ENCODE measurements around the gene CSNK1G3. TPM values are rescaled to one million over a fixed set of nuclear protein-coding genes. Genes with fewer than 3 reads are reported as not detected.

Gene CSNK1G3
- total RNA-seq, 1 experiment from 2014 or later, result 21.6 TPM

DNA sequence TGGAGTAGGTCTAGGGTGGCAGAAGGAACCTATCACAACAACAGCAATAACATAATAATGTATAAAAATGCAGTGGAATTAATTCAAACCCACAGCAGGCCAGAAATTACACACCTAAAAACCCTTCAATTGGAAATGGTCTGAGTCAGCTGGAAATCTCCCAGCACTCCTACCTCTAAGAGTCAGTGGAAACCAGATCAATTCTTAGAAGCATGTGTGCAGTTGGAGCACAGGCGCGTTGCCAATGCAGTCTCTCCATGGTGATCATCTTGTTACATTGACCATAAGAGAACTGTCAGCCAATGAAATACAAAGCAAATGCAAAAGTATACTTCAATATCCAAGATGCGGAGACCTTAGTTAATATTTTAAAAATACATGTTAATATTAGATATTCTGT, 15.1 kb upstream of the CSNK1G3 start:
- H3K9me2 ChIP-seq (replicated peaks; ENCODE audit: low read length), result no peaks in the 10 kb centered on the region
- intact Hi-C loops (cut with micrococcal nuclease), result no loop called here
- H3K4me2 ChIP-seq (ENCODE audit: low read length), result no peak overlapping the region
- no peak overlapping the region for H3K4me3 ChIP-seq (ENCODE audit: low read length)
- no peaks in the 10 kb centered on the region for H3K4me1 ChIP-seq (ENCODE audit: insufficient read depth, low read length)
- no peaks in the 10 kb centered on the region for H4K20me1 ChIP-seq (ENCODE audit: low read length)
- no peaks in the 10 kb centered on the region for H3K9me3 ChIP-seq (ENCODE audit: low read length)
- POLR2A ChIA-PET (ENCODE audit: unreplicated experiment), result no interaction called here
- H3K79me2 ChIP-seq (ENCODE audit: low read length), result no peaks in the 10 kb centered on the region
- TF ChIP-seq EZH2phosphoT487 (IDR thresholded peaks at IDR 0.05; ENCODE audit: borderline replicate concordance, low read length) (no peak), EZH2 (IDR thresholded peaks at IDR 0.05; ENCODE audit: low read length, unreplicated experiment) (no peak)
- TF ChIP-seq, protein P1, sequence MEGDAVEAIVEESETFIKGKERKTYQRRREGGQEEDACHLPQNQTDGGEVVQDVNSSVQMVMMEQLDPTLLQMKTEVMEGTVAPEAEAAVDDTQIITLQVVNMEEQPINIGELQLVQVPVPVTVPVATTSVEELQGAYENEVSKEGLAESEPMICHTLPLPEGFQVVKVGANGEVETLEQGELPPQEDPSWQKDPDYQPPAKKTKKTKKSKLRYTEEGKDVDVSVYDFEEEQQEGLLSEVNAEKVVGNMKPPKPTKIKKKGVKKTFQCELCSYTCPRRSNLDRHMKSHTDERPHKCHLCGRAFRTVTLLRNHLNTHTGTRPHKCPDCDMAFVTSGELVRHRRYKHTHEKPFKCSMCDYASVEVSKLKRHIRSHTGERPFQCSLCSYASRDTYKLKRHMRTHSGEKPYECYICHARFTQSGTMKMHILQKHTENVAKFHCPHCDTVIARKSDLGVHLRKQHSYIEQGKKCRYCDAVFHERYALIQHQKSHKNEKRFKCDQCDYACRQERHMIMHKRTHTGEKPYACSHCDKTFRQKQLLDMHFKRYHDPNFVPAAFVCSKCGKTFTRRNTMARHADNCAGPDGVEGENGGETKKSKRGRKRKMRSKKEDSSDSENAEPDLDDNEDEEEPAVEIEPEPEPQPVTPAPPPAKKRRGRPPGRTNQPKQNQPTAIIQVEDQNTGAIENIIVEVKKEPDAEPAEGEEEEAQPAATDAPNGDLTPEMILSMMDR (conservative IDR thresholded peaks at IDR 0.05; ENCODE audit: low read depth, low read length), result no peak
- BruUV-seq (replicated peaks), result no TSS peak
- CTCF ChIA-PET, result no interaction called here
- H2AFZ ChIP-seq (ENCODE audit: low read length), result no peak overlapping the region
- H3K27me3 ChIP-seq (ENCODE audit: low read length), result no peaks in the 10 kb centered on the region
- ATAC-seq (no peak), DNase-seq (no peak)
- no peaks in the 10 kb centered on the region for H3K36me3 ChIP-seq (ENCODE audit: low read depth, low read length)
- H3K9ac ChIP-seq (ENCODE audit: low read length), result no peak overlapping the region
- no peaks in the 10 kb centered on the region for H3F3A ChIP-seq (ENCODE audit: low read length, unreplicated experiment)
- H3K27ac ChIP-seq (ENCODE audit: low read length), result no peak overlapping the region

DNA sequence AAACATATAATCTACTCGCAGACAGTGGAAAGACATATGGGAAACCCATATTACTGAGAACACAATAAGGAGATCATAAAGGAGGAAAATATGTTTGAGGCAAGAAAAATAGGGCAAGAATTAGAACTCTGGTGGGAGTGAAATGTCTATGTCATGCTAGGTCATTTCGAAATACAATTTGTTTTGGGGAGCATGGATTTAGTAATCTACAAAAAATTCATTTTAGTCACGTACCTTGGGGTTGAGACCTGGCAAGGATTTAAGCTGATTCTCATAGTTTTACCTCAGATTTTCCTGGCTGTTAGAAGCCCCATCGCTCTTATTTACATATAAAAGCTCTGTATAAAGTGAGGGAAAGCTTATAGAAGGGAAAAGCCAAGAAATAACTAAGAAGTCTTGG, 11.5 kb upstream of the CSNK1G3 start:
- Histone ChIP-seq H3K27me3 (ENCODE audit: low read length) (no peaks in the 10 kb centered on the region), H3K4me1 (ENCODE audit: insufficient read depth, low read length) (no peaks in the 10 kb centered on the region), H3K4me2 (ENCODE audit: low read length) (no peak overlapping the region), H3K27ac (ENCODE audit: low read length) (no peak overlapping the region), H2AFZ (ENCODE audit: low read length) (no peak overlapping the region), H4K20me1 (ENCODE audit: low read length) (no peaks in the 10 kb centered on the region), H3K79me2 (ENCODE audit: low read length) (no peaks in the 10 kb centered on the region), H3K36me3 (ENCODE audit: low read depth, low read length) (no peaks in the 10 kb centered on the region), H3K9me2 (replicated peaks; ENCODE audit: low read length) (no peaks in the 10 kb centered on the region), H3F3A (ENCODE audit: low read length, unreplicated experiment) (no peaks in the 10 kb centered on the region), H3K9me3 (ENCODE audit: low read length) (no peaks in the 10 kb centered on the region), H3K4me3 (ENCODE audit: low read length) (no peak overlapping the region), H3K9ac (ENCODE audit: low read length) (no peak overlapping the region)
- intact Hi-C loops (cut with micrococcal nuclease), result no loop called here
- no peak for DNase-seq
- CTCF ChIA-PET, result no interaction called here
- no peak for TF ChIP-seq EZH2 (IDR thresholded peaks at IDR 0.05; ENCODE audit: low read length, unreplicated experiment)
- no peak for TF ChIP-seq EZH2phosphoT487 (IDR thresholded peaks at IDR 0.05; ENCODE audit: borderline replicate concordance, low read length)
- TF ChIP-seq, protein P1 (conservative IDR thresholded peaks at IDR 0.05; ENCODE audit: low read depth, low read length), result no peak
- BruUV-seq (replicated peaks), result no TSS peak
- ATAC-seq, result no peak
- POLR2A ChIA-PET (ENCODE audit: unreplicated experiment), result no interaction called here

DNA sequence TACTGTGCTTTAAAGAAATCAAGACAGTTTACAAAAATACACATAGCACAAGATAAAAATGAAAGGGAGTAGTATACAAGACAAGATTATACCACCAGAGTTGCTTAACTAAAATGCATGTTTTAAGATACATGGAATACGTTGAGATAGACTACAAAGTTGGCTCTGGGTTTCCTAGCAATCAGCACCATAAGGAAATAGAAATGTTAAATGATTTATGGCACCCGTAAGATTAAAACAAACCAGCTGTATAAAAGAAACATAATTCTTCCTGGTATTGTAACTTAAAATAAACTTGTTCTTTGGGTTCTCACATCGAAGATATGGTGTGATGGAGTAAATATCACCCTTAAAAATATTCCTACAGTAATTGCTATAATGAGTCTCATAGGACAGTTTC, 9.9 kb upstream of the CSNK1G3 start:
- no peaks in the 10 kb centered on the region for H3K9me3 ChIP-seq (ENCODE audit: low read length)
- H3K27me3 ChIP-seq (ENCODE audit: low read length), result no peaks in the 10 kb centered on the region
- no peak overlapping the region for H3K27ac ChIP-seq (ENCODE audit: low read length)
- no peak overlapping the region for H3K9ac ChIP-seq (ENCODE audit: low read length)
- H3K4me1 ChIP-seq (ENCODE audit: insufficient read depth, low read length), result no peaks in the 10 kb centered on the region
- H3F3A ChIP-seq (ENCODE audit: low read length, unreplicated experiment), result no peaks in the 10 kb centered on the region
- H3K9me2 ChIP-seq (replicated peaks; ENCODE audit: low read length), result no peaks in the 10 kb centered on the region
- CTCF ChIA-PET, result no interaction called here
- H2AFZ ChIP-seq (ENCODE audit: low read length), result no peak overlapping the region
- H3K4me3 ChIP-seq (ENCODE audit: low read length), result no peak overlapping the region
- H3K79me2 ChIP-seq (ENCODE audit: low read length), result no peaks in the 10 kb centered on the region
- ATAC-seq, result no peak
- H3K36me3 ChIP-seq (ENCODE audit: low read depth, low read length), result no peaks in the 10 kb centered on the region
- intact Hi-C loops (cut with micrococcal nuclease), result no loop called here
- no peak overlapping the region for H3K4me2 ChIP-seq (ENCODE audit: low read length)
- no peak for DNase-seq
- BruUV-seq (replicated peaks), result no TSS peak
- no peaks in the 10 kb centered on the region for H4K20me1 ChIP-seq (ENCODE audit: low read length)
- POLR2A ChIA-PET (ENCODE audit: unreplicated experiment), result no interaction called here
- TF ChIP-seq EZH2 (IDR thresholded peaks at IDR 0.05; ENCODE audit: low read length, unreplicated experiment) (no peak), EZH2phosphoT487 (IDR thresholded peaks at IDR 0.05; ENCODE audit: borderline replicate concordance, low read length) (no peak)
- TF ChIP-seq, protein P1 (conservative IDR thresholded peaks at IDR 0.05; ENCODE audit: low read depth, low read length), result no peak
